ENCODE data around the gene TRAPPC12.
A peak's percentile ranks its signal among the peaks of the same experiment; 100 is the strongest.
"Not testable (repeated sequence)": the region's sequence is repeated elsewhere in the genome, so short reads cannot be mapped to it uniquely, and the experiment has no call there.

The TRAPPC12 gene

GRCh38 chr2:3368261-3368722 is 11.2 kb upstream of the TRAPPC12 start:
- no peak for DNase-seq (ENCODE audit: extremely low read depth in 1 of 2, low read depth in 1 of 2)

DNA sequence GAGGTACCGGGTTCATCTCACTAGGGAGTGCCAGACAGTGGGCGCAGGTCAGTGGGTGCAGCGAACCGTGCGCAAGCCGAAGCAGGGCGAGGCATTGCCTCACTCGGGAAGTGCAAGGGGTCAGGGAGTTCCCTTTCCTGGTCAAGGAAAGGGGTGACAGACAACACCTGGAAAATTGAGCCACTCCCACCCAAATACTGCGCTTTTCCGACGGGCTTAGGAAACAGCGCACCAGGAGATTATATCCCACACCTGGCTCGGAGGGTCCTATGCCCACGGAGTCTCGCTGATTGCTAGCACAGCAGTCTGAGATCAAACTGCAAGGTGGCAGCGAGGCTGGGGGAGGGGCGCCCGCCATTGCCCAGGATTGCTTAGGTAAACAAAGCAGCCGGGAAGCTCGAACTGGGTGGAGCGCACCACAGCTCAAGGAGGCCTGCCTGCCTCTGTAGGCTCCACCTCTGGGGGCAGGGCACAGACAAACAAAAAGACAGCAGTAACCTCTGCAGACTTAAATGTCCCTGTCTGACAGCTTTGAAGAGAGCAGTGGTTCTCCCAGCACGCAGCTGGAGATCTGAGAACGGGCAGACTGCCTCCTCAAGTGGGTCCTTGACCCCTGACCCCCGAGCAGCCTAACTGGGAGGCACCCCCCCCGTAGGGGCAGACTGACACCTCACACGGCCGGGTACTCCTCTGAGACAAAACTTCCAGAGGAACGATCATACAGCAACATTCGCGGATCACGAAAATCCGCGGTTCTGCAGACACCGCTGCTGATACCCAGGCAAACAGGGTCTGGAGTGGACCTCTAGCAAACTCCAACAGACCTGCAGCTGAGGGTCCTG is 9.9 kb upstream of the TRAPPC12 start:
- DNase-seq (ENCODE audit: extremely low read depth in 1 of 2, low read depth in 1 of 2), result not testable (repeated sequence)

DNA sequence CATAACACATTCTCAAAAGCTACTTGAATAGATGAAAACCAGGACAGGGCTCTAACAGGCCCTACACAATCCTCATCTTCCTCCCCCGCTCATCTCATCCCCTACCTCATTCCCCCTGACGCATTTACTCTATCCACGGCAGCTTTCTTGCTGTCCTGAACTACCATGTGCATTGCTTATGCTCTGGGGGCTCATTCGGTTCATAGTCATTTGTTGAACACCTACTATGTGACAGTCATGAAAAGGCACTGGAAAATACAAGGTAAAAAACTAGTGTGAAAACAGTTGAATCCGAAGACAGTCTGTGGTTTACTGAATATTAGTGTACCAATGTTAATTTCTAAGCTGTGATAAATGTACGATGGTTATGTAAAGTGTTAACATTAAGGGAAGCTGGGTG is 2.7 kb upstream of the TRAPPC12 start:
- no peak for DNase-seq (ENCODE audit: extremely low read depth in 1 of 2, low read depth in 1 of 2)

GRCh38 chr2:3377279-3377611 is 2.2 kb upstream of the TRAPPC12 start:
- DNase-seq (ENCODE audit: extremely low read depth in 1 of 2, low read depth in 1 of 2), result no peak

GRCh38 chr2:3377612-3378432 is 1.7 kb upstream of the TRAPPC12 start, which contains the start of gene EIPR1:
Gene EIPR1, minus strand, starts transcription at chr2:3377818. Its CDS starts 129 bp downstream, at chr2:3377689.
- peak; percentile 92 for DNase-seq (ENCODE audit: extremely low read depth in 1 of 2, low read depth in 1 of 2)

DNA sequence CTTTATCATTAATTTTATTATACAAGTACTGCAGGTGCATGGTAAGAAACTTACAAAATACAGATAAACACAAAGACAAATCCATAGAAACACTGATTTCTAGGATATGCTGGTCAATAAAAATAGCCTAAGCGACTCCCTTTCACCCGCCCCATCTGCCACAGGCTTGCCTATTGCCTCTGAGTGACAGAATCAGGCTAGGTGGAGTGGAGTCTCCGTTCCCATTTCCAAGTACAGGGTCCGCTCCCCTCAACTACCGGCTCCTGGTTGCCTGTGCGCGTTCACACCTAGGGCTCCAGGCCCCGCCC is 201 bp upstream of the TRAPPC12 start:
- no peak for DNase-seq (ENCODE audit: extremely low read depth in 1 of 2, low read depth in 1 of 2)

DNA sequence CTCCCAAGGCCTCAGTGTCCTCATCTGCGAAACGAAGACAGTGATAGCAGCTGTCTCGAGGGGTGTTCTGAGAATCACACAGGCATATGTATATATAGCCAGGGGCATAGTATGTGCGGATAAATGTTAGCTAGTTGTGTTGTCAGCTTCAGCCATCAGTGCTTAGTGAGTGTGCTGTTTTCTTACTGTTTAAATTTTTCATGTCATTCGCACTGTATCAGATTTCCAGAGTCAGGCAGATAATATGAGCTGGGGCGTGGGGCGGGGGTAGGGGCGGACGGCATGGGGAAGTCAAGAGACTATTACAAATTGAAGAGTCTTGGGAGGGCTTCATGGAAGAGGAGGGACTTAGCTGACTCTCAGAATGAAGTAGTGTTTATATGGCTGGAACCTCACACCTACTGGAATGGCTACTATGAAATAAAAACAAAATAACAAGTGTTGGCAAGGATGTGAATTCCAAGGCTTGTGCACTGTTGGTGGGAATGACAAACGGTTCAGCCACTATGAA is 7.0 kb downstream of the TRAPPC12 start:
- DNase-seq (ENCODE audit: extremely low read depth in 1 of 2, low read depth in 1 of 2), result no peak

DNA sequence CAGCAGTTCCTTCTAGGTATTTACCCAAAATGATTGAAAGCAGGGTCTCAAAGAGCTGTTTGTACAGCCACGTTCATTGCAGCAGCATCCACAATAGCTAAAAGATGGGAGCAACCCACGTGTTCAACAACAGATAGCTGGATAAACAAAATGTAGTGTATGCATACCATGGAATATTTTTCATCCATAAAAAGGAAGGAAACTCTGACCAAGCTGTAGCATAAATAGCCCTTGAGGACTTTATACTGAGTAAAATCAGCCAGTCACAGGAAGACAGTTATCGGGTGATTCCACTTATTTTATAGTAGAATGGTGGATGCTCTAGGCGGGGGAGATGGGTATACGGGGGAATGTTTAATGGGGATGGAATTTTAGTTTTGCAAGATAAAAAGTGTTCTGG is 7.5 kb downstream of the TRAPPC12 start:
- no peak for DNase-seq (ENCODE audit: extremely low read depth in 1 of 2, low read depth in 1 of 2)

DNA sequence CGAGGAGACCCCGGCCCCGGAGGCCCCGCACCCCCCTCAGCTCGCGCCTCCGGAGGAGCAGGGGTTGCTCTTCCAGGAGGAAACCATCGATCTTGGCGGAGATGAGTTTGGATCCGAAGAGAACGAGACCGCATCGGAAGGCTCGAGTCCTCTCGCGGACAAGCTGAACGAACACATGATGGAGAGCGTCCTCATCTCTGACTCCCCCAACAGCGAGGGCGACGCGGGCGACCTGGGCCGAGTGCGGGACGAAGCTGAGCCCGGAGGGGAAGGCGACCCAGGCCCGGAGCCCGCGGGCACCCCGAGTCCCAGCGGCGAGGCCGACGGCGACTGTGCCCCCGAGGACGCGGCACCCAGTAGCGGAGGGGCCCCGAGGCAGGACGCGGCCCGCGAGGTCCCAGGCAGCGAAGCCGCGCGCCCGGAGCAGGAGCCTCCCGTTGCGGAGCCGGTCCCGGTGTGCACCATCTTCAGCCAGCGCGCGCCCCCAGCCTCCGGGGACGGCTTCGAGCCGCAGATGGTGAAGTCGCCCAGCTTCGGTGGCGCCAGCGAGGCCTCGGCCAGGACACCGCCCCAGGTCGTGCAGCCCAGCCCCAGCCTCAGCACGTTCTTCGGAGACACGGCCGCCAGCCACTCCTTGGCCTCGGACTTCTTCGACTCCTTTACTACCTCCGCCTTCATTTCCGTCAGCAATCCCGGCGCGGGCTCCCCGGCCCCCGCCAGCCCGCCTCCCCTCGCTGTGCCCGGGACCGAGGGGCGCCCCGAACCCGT is 8.3 kb downstream of the TRAPPC12 start:
- DNase-seq (ENCODE audit: extremely low read depth in 1 of 2, low read depth in 1 of 2), result no peak

- no peak for DNase-seq (ENCODE audit: extremely low read depth in 1 of 2, low read depth in 1 of 2)
Observed at GRCh38 chr2:3388412-3388738, 8.9 kb downstream of the TRAPPC12 start.

GRCh38 chr2:3389193-3389592 is 9.7 kb downstream of the TRAPPC12 start:
- DNase-seq (ENCODE audit: extremely low read depth in 1 of 2, low read depth in 1 of 2), result no peak

- DNase-seq (ENCODE audit: extremely low read depth in 1 of 2, low read depth in 1 of 2), result no peak
Observed at GRCh38 chr2:3390041-3390440, 10.5 kb downstream of the TRAPPC12 start.

DNA sequence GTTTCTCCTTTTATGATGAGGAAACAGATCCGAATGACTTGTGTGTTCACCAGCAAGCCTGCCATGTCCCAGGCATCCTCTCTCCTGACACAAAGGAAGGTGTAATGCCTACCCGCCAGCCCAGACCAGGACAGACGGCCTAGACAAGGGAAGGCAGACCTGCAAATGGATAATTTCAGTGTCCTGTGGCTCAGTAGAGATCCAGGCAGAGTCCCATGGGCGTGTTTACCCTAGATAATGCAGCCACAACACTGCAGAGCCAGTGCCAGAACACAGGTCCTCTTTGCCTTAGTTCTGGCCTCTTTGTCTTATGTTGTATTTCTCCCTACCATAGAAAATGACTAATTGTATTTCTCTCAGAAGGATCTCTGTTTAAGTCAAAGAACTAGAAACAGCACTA is 12.7 kb downstream of the TRAPPC12 start:
- DNase-seq (ENCODE audit: extremely low read depth in 1 of 2, low read depth in 1 of 2), result no peak

GRCh38 chr2:3396920-3397559 is 17.5 kb downstream of the TRAPPC12 start:
- no peak for DNase-seq (ENCODE audit: extremely low read depth in 1 of 2, low read depth in 1 of 2)

- DNase-seq (ENCODE audit: extremely low read depth in 1 of 2, low read depth in 1 of 2), result no peak
Observed at GRCh38 chr2:3398857-3399256, 19.4 kb downstream of the TRAPPC12 start.

DNA sequence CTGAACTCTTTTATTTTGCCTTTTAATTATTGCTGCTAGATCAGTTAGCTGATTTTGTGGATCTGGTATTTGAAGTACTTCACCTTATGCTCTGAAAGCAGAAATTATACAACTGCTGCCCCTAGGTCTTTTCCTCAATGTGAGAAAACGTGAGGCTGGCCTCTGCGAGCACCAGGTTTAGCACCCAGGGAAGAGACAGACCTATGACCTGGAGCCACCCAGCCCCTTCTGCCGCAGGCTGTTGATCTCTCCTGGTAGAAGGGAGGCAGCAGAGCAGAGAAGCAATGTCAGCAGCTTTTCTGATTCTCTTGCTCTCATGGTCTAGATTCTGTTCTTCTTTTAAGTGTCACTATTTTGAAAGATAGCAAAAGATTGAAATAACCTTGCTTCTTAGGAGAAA is 19.9 kb downstream of the TRAPPC12 start:
- DNase-seq (ENCODE audit: extremely low read depth in 1 of 2, low read depth in 1 of 2), result no peak

DNA sequence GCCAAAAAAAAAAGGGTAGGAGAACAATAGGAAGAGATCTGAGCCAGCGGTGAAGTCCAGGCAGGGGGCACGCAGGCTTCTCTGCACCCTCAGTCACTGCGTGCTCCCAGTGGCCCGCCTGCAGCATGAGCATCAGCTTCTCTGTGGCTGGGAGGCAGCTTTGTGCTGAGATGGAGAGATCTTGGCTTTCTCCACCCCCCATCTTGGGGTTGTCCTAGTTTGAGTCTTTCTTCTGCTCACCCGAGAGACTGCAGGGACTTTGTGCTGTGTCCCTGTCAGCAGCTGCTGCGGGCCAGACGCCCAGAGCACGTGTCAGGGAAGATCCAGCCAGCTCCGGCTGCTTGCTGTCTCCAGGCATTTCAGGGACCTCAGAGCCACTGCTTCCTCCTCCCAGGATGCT is 20.3 kb downstream of the TRAPPC12 start:
- no peak for DNase-seq (ENCODE audit: extremely low read depth in 1 of 2, low read depth in 1 of 2)

DNA sequence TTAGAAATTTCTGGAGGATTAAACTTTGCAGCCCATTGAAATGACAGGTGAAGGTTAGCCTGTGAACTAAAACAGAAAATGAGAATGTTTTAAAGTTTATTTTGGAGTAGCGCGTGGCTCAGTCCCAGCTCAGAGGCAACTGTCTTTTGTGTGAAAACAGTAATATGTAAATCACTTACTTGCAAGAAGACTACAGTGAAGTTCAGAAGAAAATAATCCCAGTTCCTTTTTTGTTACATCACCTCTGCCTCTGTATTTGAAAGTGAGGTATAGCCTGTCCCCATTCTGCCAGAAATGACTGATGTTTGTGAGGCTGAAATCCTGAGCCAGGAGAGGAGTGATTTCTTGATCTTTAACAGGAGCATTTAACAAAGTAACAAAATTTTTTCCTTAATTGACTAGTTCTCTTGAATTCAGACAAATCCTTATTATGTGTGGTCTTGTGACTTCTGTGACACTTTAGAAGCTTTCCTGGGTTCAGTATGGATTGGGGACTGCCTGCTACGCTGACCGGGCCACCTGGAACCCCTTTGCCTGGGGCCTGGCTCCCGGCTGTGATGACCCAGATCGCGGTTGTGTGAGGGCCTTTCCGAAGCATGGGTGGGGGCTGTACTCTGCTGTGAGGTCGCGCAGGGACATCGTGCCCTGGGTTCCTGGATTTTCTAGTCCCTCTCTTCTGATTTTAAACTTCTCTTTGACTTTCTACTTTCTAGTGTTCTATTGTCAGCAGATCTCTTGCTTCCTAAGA is 24.3 kb downstream of the TRAPPC12 start:
- DNase-seq (ENCODE audit: extremely low read depth in 1 of 2, low read depth in 1 of 2), result no peak

DNA sequence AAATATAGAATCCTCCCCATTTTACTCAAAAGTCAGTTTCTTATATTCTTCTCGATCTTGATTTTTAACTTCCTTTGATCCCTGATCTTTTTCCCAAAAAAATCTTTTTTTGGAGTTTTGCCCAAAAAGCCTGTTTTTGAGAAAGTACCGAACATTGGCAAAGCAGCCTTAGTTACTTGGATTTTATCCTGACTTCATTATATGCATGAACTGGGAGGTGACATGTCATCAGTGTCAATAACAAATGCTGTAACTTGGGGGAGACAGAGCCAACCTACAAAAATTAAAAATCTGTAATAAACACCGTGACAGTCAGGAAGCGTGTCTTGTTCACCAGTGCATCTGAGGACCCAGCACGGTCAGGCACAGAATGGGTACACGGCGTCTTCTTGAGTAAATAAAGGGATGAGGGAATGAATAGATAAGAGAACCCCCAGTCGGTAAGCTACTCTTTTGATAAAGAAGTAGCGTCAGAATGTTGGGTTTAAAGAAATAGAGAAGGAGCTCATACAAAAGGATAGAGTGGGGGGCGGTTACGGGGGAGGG is 24.9 kb downstream of the TRAPPC12 start:
- DNase-seq (ENCODE audit: extremely low read depth in 1 of 2, low read depth in 1 of 2), result no peak

DNA sequence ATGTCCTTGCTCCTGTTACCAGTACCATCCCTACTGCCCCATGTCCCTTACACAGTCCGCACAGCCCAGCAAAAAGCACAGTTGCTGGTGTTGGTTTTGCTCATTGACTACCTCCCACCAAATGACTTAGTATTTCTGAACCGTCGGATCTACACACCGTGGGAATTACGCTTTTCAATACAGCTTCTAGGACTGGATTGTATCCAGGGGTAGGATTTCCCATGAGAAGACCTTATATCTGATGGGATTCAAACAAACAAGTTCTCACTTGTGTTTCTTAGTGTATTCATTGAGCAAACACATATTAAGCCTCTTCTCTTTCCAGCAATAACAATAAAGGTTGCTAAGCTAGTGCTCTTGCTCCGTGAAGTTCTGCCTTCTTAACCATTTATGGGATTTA is 25.8 kb downstream of the TRAPPC12 start:
- DNase-seq (ENCODE audit: extremely low read depth in 1 of 2, low read depth in 1 of 2), result no peak
